A673 (cell line): Measurements from ENCODE around the gene ZNF385C.

Source experiments
- EZH2 ChIP-seq: fragments of 200-600 bp; sonication (generic); IDR thresholded peaks from 2 replicates; pipeline ENCODE4 v1.6.1; 2017; ENCODE audit warnings: borderline replicate concordance, low read depth, mild to moderate bottlenecking, mixed read lengths, antibody characterized with exemption, low read length; ENCODE audit not compliant: poor library complexity, severe bottlenecking
- TF ChIP-seq, protein P1 (sequence below): fragments of 300-800, 200-600 bp; sonication (generic); conservative IDR thresholded peaks from 2 replicates; pipeline ENCODE4 v1.5.1; 2017; ENCODE audit warnings: low read depth, mild to moderate bottlenecking, antibody characterized with exemption, low read length, moderate library complexity, mixed read lengths

DNA sequence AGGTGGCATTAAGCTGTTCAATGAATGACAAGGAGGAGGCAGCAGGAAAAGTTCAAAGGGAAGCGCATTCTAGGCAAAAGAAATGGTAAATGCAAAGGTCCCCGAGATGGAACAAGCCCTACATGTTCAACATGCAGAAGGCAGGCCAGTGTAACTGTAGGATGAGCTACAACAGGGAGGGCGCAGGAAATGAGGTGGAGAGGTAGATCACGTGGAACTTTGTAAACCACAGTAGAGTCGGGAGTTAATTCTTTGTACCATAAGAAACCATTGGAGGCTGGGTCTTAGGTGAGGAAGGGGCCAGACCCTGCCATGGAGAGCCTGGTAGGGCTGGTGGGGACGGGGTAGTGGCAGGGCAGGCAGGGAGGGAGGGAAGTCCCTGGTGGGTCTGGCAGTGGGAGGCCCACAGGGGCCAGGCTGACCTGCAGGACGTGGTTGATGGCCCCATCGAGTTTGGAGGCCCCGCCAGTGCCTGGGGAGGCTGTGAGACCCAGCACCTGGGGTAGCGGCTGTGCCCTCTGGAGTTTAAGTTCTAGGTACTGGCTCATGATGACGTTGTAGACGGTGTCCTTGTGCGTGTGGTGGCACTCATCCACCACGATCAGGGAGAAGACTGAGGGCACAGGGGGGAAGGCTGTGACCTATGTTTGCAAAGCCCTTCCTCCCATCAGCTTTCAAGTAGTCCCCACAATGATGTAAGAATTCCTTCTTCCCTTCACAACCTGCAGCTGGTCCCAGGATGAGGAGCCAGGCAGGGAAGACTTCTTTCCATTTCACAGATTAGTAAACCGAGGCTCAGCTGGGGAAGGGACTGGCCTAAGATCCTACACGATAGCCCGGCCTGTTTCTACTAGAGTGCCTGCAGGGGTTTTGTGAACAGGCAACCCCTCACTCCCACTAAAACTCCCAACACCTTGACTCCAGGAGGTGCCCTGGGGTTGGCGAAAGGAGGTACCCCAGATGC lies 12.3 kb upstream of the ZNF385C start:
- TF ChIP-seq EZH2, result no peak
- TF ChIP-seq, protein P1, sequence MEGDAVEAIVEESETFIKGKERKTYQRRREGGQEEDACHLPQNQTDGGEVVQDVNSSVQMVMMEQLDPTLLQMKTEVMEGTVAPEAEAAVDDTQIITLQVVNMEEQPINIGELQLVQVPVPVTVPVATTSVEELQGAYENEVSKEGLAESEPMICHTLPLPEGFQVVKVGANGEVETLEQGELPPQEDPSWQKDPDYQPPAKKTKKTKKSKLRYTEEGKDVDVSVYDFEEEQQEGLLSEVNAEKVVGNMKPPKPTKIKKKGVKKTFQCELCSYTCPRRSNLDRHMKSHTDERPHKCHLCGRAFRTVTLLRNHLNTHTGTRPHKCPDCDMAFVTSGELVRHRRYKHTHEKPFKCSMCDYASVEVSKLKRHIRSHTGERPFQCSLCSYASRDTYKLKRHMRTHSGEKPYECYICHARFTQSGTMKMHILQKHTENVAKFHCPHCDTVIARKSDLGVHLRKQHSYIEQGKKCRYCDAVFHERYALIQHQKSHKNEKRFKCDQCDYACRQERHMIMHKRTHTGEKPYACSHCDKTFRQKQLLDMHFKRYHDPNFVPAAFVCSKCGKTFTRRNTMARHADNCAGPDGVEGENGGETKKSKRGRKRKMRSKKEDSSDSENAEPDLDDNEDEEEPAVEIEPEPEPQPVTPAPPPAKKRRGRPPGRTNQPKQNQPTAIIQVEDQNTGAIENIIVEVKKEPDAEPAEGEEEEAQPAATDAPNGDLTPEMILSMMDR, result no peak
